Calu3 (cell line): ENCODE measurements around the gene HK1. TPM values are rescaled to one million over a fixed set of nuclear protein-coding genes. Genes with fewer than 3 reads are reported as not detected.

ENCODE experiments used
- BruUV-seq: library from RNA; stranded (reverse); fragments of 400-500 nt; replicated peaks from 2 replicates; lab custom pipeline; 2021; lab: Mats Ljungman, UMichigan
- CTCF ChIA-PET: fragments of 300-600 bp; sonication (Branson Sonifier 250); formaldehyde crosslinking; loops from one replicate; lab custom pipeline; 2022; ENCODE audit warnings: antibody characterized with exemption; lab: Charles Lee
- DNase-seq: peaks from one replicate; pipeline ENCODE4 v3.0.0; 2022
- H3K27ac Mint-ChIP-seq: one replicate; pipeline ENCODE4 v1.8.0; 2022; ENCODE audit warnings: mixed read lengths; ENCODE audit not compliant: unreplicated experiment
- H3K27me3 Mint-ChIP-seq: one replicate; pipeline ENCODE4 v1.8.0; 2022; ENCODE audit warnings: mixed read lengths; ENCODE audit not compliant: unreplicated experiment
- H3K36me3 Mint-ChIP-seq: one replicate; pipeline ENCODE4 v1.8.0; 2022; ENCODE audit warnings: mild to moderate bottlenecking, moderate library complexity, mixed read lengths; ENCODE audit not compliant: insufficient read depth, unreplicated experiment
- H3K4me1 Mint-ChIP-seq: one replicate; pipeline ENCODE4 v1.8.0; 2022; ENCODE audit warnings: mild to moderate bottlenecking, low read depth, mixed read lengths; ENCODE audit not compliant: unreplicated experiment
- H3K4me3 Mint-ChIP-seq: one replicate; pipeline ENCODE4 v1.8.0; 2022; ENCODE audit warnings: mild to moderate bottlenecking, low read depth, moderate library complexity, mixed read lengths; ENCODE audit not compliant: unreplicated experiment
- H3K9me3 Mint-ChIP-seq: one replicate; pipeline ENCODE4 v1.8.0; 2022; ENCODE audit warnings: low read depth, mixed read lengths; ENCODE audit not compliant: unreplicated experiment
- CTCF ChIP-seq: fragments of 200-600 bp; IDR thresholded peaks from one replicate; pipeline ENCODE4 v1.8.0; 2022; ENCODE audit warnings: antibody characterized with exemption; ENCODE audit not compliant: unreplicated experiment
- intact Hi-C: fragments of 100-400 bp; cut with micrococcal nuclease; formaldehyde crosslinking; loops from one replicate; pipeline ENCODE4 v1.10.0; 2022; ENCODE audit not compliant: unreplicated experiment
- total RNA-seq: library from RNA; stranded (reverse); gene quantifications from 2 replicates; pipeline ENCODE4 v1.2.3, GENCODE V29; 2022

The HK1 gene
- total RNA-seq, 1 experiment from 2014 or later, result 58.8 TPM

- DNase-seq, result no peak
- CTCF ChIA-PET, result no interaction called here
- no peak for TF ChIP-seq CTCF
- H3K4me1 Mint-ChIP-seq, result no peaks in the 10 kb centered on the region
- no peak overlapping the region for H3K4me3 Mint-ChIP-seq
- no TSS peak for BruUV-seq
- H3K9me3 Mint-ChIP-seq, result no peaks in the 10 kb centered on the region
- H3K36me3 Mint-ChIP-seq, result peaks cover 37% of the 10 kb centered on the region
- no peaks in the 10 kb centered on the region for H3K27me3 Mint-ChIP-seq
- intact Hi-C loops, result no loop called here
- H3K27ac Mint-ChIP-seq, result no peak overlapping the region
Observed at GRCh38 chr10:69379800-69380199, 101.5 kb downstream of the HK1 start.

GRCh38 chr10:69382382-69383117 is 104.3 kb downstream of the HK1 start:
- no peak for DNase-seq
- peaks cover 29% of the 10 kb centered on the region for H3K36me3 Mint-ChIP-seq
- H3K27ac Mint-ChIP-seq, result no peak overlapping the region
- no peaks in the 10 kb centered on the region for H3K27me3 Mint-ChIP-seq
- intact Hi-C loops, result no loop called here
- BruUV-seq, result no TSS peak
- H3K4me3 Mint-ChIP-seq, result no peak overlapping the region
- CTCF ChIA-PET, result interaction anchor here (0.6 kb wide), 1 partner anchor 30 kb away, joined by 3 read pairs; no protein-coding TSS in a partner anchor
- no peaks in the 10 kb centered on the region for H3K4me1 Mint-ChIP-seq
- H3K9me3 Mint-ChIP-seq, result no peaks in the 10 kb centered on the region
- TF ChIP-seq CTCF, result no peak

- Mint-ChIP-seq H3K27ac (no peak overlapping the region), H3K27me3 (no peaks in the 10 kb centered on the region), H3K4me1 (no peaks in the 10 kb centered on the region), H3K36me3 (peaks cover 35% of the 10 kb centered on the region), H3K4me3 (no peak overlapping the region), H3K9me3 (no peaks in the 10 kb centered on the region)
- BruUV-seq, result no TSS peak
- no peak for TF ChIP-seq CTCF
- intact Hi-C loops, result no loop called here
- CTCF ChIA-PET, result interaction anchor here (0.6 kb wide), 1 partner anchor 29 kb away, joined by 3 read pairs; no protein-coding TSS in a partner anchor
- DNase-seq, result no peak
Observed at GRCh38 chr10:69383558-69383957, 105.3 kb downstream of the HK1 start.

- intact Hi-C loops, result no loop called here
- Mint-ChIP-seq H3K27me3 (no peaks in the 10 kb centered on the region), H3K27ac (no peak overlapping the region), H3K36me3 (peaks cover 41% of the 10 kb centered on the region), H3K4me1 (no peaks in the 10 kb centered on the region), H3K4me3 (no peak overlapping the region), H3K9me3 (no peaks in the 10 kb centered on the region)
- DNase-seq, result no peak
- CTCF ChIA-PET, result no interaction called here
- BruUV-seq, result no TSS peak
- no peak for TF ChIP-seq CTCF
Observed at GRCh38 chr10:69384320-69384719, 106.0 kb downstream of the HK1 start.
